GM21717 (cell line): ENCODE measurements around the gene KCNQ2.

Source experiments
- ATAC-seq: cut with Tn5 transposase; IDR thresholded peaks from one replicate; pipeline ENCODE4 v1.9.1; 2021; ENCODE audit warnings: mild to moderate bottlenecking, moderate library complexity; ENCODE audit not compliant: unreplicated experiment

The KCNQ2 gene

DNA sequence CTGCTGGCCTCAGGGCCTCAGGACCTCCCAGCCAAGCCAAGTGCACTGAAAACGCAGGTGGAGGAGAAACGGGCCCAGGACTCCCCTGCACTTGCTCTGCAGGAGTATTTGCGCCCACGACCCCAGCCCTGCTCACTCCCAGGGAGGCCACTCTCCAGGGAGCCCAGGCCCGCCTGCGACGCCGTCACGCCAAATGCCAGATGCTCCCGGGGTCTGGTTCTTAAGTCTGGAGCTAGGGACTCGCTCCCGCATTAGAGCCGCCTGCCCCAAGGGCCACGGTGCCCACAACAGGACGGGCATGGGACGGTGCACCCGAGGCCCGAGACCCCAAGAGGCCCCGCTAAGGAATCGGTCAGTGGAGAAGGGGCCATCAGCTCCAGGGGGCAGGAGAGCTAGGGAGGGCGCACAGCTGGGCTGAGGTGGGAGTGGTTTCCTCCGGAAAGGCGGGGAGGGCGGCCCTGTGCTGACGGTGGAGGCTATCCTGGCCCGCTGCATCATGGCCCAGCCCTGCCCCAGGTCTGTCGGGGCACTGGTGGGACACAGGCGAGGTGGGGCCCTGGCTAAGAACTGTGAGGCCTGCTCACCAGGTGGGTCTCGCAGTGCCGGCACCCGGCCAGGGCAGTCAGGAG lies 67.2 kb downstream of the KCNQ2 start:
- no peak for ATAC-seq

DNA sequence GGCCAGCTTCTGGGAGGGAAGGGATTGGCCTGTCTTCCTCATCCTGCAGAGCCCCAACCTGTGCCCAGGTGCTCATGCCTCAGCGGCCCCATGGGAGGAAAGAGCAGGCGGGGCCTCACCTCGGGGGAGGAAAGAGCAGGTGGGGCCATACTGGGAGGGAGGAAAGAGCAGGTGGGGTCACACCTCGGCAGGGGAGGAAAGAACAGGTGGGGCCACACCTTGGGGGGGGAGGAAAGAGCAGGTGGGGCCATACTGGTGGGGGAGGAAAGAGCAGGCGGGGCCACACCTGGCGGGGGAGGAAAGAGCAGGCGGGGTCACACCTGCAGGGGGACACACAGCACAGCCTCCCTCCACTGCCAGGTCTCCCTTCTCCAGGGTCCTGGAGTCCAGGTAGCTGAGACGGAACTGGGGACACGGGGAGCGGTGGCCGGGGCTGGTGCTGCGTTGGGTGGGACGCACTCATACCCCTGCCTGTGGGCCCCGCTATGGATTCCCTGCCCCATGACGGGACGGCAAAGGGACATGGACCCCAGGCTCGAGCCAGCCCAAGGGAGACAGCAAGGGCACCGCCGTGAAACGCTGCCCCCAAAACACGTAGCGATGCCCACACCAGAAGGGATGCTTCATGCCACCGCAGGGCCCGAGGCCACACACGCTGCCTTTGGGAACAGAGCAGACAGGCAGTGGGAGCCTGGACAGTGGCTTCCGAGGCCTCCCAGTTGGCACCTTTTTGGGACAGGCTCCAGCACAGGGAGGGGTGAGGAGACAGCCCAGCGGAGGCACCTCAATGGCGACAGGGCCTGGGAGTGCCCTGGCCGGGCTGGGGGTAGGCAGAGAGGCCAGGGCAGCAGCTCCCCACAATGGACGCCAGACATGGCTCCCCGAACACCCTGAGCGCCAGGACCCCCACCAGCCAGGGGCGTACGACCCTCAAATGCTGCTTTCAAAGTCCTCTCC lies 68.0 kb downstream of the KCNQ2 start:
- ATAC-seq, result no peak

DNA sequence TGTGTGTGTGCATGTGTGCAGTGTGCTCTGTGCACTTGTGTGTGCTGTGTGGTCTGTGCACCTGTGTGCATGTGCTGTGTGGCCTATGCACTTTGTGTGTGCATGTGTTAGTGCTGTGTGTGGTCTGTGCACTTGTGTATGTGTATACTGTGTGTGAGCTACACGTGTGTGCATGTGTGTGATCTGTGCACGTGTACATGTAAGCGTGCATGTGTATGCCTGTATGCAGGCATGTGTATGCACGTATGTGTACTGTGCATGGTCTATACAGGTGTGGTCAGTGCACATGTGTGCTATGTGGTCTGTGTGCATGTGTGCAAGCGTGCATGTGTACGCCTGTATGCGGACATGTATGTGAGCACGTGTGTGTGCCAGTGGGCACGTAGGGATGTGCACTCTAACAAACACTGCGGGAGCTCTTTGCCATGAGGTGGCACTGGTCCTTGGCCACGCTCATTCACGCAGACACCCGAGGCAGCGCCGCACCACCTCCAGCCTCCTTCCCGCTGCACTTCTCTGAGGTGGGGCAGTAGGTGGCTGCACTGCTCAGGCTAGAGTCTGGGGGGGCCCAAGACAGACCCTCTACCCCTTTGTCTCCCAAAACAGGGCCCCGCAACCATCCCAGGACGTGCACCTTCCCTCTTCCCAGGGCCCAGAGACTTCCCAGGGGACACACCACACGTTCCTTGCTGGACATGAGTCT lies 68.9 kb downstream of the KCNQ2 start:
- ATAC-seq, result no peak

DNA sequence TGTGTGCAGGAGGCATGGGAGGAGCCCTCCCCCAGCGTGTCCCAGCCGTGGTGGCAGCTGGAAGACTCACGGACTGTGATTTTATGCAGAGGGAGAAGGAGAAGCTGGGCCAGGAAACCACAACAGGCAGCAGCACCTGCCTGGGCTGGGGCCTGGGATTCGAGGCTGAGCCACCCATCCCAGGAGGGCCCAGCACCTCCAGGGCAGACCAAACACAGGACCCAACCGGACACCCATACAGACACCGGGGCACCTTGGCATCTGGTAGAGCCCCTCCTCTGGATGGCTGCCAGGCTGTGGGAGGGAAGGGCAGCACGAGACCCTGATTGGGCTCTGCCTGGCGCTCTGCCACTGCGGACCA lies 69.6 kb downstream of the KCNQ2 start:
- no peak for ATAC-seq

DNA sequence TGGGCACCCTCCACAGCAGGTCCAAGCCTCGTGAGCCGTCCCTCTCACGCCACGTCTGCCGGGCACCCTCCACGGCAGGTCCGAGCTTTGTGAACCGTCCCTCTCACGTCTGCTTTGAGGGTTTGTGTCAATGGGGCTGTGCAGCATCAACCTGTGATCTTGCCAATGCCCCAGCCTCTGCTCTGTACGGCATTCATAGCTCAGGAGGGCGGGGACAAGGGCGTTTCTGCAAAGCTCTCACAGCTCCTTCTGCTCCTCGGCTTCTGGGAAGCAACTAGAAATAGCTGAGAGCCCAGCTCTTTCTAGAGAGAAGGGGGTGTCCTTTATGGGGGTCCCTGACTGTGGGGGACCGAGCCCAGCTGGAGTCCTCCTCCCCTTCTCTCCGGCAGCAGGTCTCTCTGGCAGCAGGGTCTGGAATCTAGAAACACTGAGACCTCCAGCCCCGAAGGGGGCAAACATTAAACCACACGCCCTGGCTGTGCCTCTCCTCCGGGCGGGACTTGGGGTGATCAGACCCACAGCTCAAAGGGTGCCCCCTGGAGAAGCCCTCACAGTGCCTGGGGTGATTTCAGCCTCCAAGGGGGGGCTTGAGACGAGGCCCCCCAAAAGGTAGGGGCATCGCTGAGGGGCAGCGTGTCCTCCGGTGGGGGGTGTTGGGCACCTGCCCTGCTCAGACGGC lies 70.1 kb downstream of the KCNQ2 start:
- ATAC-seq, result no peak

DNA sequence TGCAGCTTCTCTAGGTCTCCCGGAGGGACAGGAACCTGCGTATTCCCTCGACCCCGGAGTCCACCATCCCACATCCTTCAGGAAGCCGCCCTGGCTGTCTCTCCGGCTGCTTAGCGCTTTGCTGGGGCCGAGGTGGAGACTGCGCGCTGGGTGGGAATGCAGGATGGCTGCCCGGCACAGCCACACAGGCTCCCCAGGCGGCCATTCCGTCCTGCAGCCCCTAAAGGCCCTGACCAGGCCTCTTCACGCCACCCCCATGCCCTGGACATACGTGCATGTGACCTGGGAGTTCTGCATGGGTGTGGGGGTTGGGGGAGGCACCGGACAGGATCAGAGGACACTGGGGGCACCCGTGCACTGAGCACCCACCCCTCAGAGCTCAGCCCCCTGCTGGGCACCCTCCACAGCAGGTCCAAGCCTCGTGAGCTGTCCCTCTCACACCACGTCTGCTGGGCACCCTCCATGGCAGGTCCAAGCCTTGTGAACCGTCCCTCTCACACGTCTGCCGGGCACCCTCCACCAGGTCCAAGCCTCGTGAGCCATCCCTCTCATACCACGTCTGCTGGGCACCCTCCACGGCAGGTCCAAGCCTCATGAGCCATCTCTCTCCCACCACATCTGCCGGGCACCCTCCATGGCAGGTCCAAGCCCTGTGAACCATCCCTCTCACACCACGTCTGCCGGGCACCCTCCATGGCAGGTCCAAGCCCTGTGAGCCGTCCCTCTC lies 70.9 kb downstream of the KCNQ2 start:
- ATAC-seq, result no peak

DNA sequence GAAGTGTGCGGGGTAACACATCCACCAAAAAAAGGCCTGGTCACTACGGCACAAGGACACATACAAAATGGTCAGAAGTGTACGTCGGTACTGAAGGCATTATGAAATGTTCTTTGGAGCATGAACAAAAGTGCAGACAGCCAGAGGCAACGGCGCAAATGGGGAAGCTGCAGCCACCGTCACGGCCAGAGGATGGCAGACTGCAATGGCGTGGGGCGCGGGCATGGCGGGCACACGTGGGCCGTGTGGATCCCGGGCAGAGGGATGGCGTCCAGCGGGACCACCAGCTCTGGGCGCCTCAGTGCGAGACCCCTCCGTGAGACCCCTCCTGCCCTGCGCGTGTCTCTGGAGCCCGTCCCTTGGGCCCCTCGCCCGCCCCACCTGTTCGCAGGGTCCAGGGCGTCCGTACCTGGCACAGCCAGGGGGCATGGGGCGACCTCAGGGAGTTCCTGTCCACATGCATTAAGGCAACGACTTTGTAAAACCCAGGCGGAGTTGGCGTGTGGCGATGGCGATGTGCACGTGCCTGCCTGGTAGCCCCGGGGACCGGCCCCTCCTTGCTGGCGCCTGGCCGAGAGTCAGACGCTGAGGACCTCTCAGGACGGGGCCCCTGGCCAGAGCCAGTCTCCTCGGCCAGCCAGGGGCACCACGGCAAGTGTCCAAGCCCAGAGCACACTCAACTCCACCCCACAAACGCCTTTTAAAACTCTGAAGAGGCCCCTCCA lies 71.8 kb downstream of the KCNQ2 start:
- ATAC-seq, result no peak

DNA sequence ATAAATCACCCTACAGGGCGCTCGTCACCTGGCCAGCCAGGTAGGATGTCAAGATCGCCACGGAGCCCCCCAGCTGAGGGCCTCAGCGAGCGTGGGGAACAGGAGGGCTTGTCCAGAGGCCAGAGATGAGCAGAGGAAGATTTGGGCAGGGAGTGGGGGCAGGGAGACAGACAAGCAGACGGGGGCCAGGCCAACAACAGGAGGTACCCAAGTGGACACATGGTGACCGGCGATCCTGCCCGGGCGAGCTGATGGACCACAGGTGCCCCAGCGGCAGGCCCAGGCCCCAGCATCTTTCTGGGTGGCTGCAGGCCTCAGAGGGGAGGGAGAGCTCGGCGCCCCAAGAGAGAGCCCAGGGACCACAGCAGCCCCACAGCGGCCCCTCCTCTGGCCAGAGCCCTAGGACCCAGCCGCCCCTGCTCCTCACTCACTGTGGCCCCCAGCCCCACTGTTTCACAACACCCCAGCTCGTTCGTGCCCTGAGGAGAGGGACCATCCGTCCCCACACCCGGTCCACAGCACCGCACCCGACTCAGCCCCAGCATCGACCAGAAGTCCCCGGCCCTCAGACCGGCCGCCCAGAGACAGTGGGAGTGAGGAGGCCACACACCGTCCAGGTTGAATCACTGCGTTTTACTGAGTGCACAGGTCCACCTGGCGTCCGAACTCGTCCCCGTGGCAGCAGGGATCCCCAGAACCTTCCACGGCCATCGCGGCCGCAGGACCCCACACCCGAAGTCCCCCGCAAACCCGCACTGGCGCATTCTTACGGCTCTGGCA lies 72.7 kb downstream of the KCNQ2 start:
- no peak for ATAC-seq

DNA sequence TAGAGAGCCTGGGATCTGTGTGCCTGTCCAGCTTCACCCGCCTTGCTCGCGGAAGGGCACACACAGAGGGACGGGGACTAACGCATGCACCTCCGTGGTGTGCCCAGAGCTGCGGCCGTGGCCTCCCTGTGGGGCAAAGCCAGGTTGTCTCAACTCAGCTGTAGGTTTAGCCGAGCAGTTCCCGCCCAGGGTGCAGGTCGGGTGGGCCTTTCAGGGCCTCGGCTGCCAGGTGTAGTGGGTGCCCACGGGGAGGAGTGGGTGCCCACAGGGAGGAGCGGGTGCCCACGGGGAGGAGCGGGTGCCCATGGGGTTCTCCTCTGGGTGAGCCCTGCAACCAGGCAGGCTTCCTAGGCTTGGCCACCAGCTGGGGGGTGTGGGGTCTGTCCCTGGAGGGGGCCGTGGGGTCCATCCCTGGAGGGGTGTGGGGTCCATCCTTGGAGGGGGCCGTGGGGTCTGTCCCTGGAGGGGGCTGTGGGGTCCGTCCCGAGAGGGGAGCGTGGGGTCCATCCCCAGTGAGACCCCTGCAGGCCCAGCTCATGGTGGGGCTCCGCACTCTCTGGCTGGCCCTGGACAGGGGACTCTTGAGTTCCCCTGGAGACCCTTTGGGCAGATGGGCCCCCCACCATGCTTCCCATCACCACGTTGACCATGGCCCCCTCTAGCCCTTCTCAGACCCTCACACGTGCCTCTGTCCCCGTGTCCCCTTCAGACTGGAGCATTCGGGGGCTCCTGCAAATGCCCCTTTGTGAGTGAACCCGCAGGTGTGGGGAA lies 73.5 kb downstream of the KCNQ2 start:
- no peak for ATAC-seq

DNA sequence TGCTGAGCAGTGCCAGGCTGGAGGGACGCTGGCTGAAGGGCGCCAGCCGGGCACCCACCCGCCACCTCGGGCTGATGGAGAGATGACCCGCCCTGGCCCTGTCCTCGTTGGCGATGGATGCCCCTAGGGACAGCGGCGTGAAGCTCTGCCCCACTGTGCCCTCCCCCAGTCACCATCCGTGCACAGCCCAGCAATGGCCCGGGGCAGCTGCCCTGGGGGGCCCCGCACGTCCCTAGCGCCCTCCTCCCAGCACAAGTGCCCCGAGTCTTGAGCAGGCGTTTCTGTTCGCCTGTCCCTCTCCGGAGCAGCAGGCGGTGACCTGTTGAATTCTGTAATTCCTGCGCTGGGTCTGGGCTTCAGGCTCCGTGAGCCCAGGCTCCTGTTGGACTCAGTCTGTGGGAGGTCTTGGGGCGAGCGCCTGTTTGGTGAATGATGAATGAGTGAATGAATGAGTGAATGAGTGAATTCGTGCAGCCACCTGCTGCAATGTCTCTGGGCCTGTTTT lies 74.5 kb downstream of the KCNQ2 start:
- no peak for ATAC-seq

DNA sequence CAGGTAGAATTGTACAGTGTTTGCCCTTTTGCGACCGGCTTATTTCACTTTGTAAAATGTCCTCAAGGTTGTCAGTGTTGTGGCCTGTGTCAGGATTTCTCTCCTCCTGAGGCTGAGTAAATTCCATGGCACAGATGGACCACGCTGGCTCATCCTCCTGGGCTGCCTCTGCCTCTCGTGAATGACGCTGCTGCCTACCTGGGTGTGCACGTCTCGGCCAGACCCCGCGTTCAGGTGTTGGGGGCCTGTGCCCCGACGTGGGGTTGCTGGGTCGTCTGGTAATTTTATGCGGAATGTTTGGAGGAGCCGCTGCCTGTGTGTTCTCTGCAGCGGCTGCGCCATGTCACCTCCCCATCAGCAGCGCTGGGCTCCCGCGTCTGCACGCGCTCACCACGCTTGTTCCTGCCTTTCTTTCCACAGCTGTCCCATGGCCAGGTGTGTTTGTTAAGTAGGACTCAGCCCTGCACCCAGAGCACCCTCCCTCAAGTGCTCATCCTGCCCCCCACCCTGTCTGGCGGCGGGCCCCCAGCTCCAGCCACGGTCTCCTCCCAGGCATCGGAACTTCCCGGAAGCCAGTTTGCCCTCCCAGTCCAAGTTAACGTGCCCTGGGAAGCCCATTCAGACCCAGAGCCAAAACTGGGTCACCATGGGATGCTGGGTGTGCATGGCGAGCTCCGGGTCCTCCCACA lies 75.2 kb downstream of the KCNQ2 start:
- ATAC-seq, result no peak

DNA sequence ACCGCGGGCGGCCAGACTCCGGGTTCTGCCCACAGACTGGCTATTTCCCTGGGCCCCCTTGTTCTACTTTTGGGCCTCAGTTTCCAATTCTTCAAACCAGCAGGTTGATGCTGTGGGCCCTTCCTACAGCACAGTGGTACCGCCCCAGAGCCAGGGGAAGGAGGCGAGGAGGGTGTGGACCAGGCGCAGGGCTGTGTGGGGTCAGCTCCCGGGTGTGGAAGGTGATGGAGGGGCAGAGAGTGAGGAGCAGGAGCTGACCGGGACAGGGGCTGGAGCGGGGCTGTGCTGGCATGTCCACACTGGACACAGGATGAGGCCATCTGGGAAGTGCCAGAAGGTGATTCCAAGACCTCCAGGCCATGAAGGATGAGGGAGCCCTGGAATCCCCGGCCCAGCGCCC lies 76.2 kb downstream of the KCNQ2 start:
- ATAC-seq, result no peak

DNA sequence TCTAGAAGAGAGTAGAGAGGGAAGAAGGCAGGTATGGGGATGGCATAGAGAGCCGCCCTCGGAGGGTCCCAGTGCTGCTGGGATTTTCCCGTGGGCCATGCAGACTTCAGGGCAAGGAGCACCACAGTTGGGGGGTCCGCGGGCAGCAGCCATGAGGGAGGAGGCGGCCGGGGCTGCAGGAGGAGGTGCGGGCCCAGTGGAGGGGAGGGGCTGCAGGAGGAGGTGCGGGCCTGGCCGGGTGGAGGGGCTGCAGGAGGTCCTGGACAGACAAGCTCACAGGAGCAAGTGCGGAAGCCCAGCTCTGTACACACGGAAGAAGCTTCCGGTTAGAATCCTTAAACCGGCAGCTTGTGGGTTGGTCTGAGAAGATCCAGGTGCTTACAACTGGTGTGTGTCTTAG lies 76.7 kb downstream of the KCNQ2 start:
- no peak for ATAC-seq

DNA sequence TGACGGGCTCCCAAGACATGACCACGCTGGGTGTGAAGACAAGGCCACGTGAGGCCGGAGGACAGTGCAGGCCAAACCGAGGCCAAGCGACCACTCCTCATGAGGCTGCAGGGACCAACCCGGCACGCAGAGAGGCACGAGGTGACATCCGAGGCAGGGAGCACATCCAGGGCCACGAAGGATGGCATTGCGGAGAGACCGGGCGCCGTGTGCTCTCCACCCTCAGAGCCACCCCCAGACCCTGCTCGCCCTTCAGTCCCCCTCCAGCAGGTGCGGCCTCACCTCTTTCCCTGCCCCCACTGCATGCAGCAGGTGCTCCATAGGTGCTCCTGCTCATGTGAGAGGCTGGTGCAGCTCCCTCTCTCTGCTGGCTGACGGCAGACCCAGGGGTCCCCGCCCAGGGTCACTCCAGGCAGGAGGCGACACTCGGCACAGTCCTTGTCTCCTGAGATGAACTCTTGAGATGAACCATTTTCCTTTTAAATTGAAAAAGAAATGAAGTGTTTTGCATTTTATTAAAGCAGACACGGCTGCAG lies 77.5 kb downstream of the KCNQ2 start:
- no peak for ATAC-seq

DNA sequence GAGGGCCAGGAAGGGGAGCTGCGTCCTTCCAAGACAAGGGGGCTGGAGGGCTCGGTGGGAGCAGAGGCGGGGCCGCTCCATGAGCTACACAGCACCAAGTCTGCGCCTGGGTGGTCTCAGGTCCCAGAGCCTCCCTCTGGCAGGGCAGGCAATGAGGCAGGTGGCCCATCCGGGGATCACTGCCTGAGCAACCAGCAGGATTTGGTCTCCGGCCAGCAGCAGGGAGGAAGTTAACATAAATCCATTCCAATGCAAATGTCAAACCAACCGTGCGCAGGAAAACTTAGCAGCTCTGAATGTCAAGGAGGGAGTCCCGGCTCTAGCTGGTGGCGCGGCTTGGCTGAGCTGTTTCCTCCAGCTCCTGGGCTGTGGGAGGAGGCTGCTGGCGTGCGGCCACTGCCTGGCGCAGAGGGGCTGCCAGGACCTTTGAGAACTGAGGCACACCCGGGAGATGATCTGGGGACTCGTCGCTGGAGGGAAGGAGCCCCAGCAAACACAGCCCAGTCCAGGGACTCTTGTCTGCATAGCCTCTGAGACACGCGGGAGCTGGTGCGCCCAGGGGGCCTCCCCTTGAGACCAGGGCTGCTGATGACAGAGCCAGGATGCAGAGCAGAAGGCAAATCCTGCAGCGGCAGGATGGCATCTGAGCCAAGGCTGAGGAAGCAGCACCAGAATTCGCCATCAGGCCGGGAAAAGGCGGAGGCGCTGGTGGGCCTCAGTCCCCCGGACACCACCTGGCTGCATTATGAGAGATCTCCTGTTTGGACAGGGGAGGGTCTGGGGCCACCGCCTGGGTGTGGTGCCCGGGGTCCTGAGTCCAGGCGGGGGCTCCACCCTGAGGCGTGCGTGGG lies 78.2 kb downstream of the KCNQ2 start:
- no peak for ATAC-seq

DNA sequence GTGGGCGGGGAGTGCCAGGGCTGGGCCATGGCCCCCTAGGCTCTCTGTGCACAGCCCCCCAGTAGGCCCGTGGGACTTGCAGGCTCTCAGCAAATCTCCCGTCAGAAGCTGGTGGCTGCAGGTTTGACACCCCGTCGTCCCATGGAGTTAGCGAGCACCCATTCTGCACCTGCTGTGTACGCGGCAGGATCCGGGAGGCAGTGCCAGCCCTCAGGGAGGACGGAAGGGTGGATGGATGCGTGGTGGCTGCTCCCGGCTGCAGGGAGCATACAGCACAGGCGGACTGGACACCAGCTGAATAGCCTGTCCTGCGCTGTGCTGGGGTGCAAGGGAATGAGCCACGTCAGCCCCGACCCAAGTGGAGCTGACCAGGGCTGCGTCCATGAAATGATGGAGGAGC lies 78.9 kb downstream of the KCNQ2 start:
- ATAC-seq, result no peak
